ENCODE results near the gene RGS21.

RGS21 gene

GRCh38 chr1:192378878-192379277, 62.1 kb downstream of the RGS21 start:
- no peak for DNase-seq (ENCODE audit: low read depth in 2 of 2)

- no peak for DNase-seq (ENCODE audit: low read depth in 2 of 2)
Observed at GRCh38 chr1:192379554-192379953, 62.8 kb downstream of the RGS21 start.

GRCh38 chr1:192382758-192383157, 66.0 kb downstream of the RGS21 start:
- no peak for DNase-seq (ENCODE audit: low read depth in 2 of 2)

- DNase-seq (ENCODE audit: low read depth in 2 of 2), result no peak
Observed at GRCh38 chr1:192386051-192386650, 69.4 kb downstream of the RGS21 start.

- no peak for DNase-seq (ENCODE audit: low read depth in 2 of 2)
Observed at GRCh38 chr1:192395211-192395610, 78.4 kb downstream of the RGS21 start.

- no peak for DNase-seq (ENCODE audit: low read depth in 2 of 2)
Observed at GRCh38 chr1:192395895-192396294, 79.1 kb downstream of the RGS21 start.

GRCh38 chr1:192399161-192399560, 82.4 kb downstream of the RGS21 start:
- DNase-seq (ENCODE audit: low read depth in 2 of 2), result no peak

- peak; percentile 42 to 49 for DNase-seq (ENCODE audit: low read depth in 2 of 2)
Observed at GRCh38 chr1:192401825-192402224, 85.0 kb downstream of the RGS21 start.

- DNase-seq (ENCODE audit: low read depth in 2 of 2), result no peak
Observed at GRCh38 chr1:192402571-192402970, 85.8 kb downstream of the RGS21 start.

GRCh38 chr1:192407206-192407605, 90.4 kb downstream of the RGS21 start:
- DNase-seq (ENCODE audit: low read depth in 2 of 2), result no peak
